Measurements from ENCODE around the gene OR13J1. TPM values are rescaled to one million over a fixed set of nuclear protein-coding genes. Genes with fewer than 3 reads are reported as not detected.

The OR13J1 gene
- total RNA-seq, 3 donors from 2014 or later = not detected

- H3K27me3 ChIP-seq = no peaks in the 10 kb centered on the region
- intact Hi-C loops (cut with DNase I; ENCODE audit: low total_unique reads) = no loop called here
- no peak for DNase-seq (ENCODE audit: low spot score in 2 of 2)
- no peak overlapping the region for H3K27ac ChIP-seq
- no peak overlapping the region for H3K4me3 ChIP-seq
- H3K9me3 ChIP-seq = no peaks in the 10 kb centered on the region
- no peak for TF ChIP-seq POLR2A (IDR thresholded peaks at IDR 0.05)
- TF ChIP-seq POLR2AphosphoS5 (IDR thresholded peaks at IDR 0.05) = no peak
- no peak for TF ChIP-seq CTCF (IDR thresholded peaks at IDR 0.05)
- no peaks in the 10 kb centered on the region for H3K36me3 ChIP-seq
- H3K4me1 ChIP-seq = peaks cover 0 to 10% of the 10 kb centered on the region in 2 donors
These were observed 42.7 kb downstream of the OR13J1 start for GRCh38 chr9:35827486-35827885.

- H3K27me3 ChIP-seq = no peaks in the 10 kb centered on the region
- no peak overlapping the region for H3K27ac ChIP-seq
- H3K36me3 ChIP-seq = no peaks in the 10 kb centered on the region
- DNase-seq (ENCODE audit: low spot score in 2 of 2) = no peak
- TF ChIP-seq POLR2A (IDR thresholded peaks at IDR 0.05) (no peak), POLR2AphosphoS5 (IDR thresholded peaks at IDR 0.05) (no peak), CTCF (IDR thresholded peaks at IDR 0.05) (peak; percentile 54 to 72 (median 72))
- H3K4me1 ChIP-seq = no peaks in the 10 kb centered on the region
- H3K9me3 ChIP-seq = no peaks in the 10 kb centered on the region
- no peak overlapping the region for H3K4me3 ChIP-seq
- intact Hi-C loops (cut with DNase I; ENCODE audit: low total_unique reads) = no loop called here
These were observed 44.0 kb downstream of the OR13J1 start for GRCh38 chr9:35826071-35826701.

- Histone ChIP-seq H3K27me3 (no peaks in the 10 kb centered on the region), H3K4me1 (no peaks in the 10 kb centered on the region), H3K36me3 (no peaks in the 10 kb centered on the region), H3K9me3 (no peaks in the 10 kb centered on the region), H3K27ac (no peak overlapping the region), H3K4me3 (no peak overlapping the region)
- TF ChIP-seq POLR2A (IDR thresholded peaks at IDR 0.05) (no peak), POLR2AphosphoS5 (IDR thresholded peaks at IDR 0.05) (no peak), CTCF (IDR thresholded peaks at IDR 0.05) (no peak)
- intact Hi-C loops (cut with DNase I; ENCODE audit: low total_unique reads) = no loop called here
- DNase-seq (ENCODE audit: low spot score in 2 of 2) = no peak
These were observed 47.3 kb downstream of the OR13J1 start for GRCh38 chr9:35822926-35823325.

GRCh38 chr9:35820076-35820475 lies 50.1 kb downstream of the OR13J1 start:
- intact Hi-C loops (cut with DNase I; ENCODE audit: low total_unique reads) = no loop called here
- Histone ChIP-seq H3K36me3 (no peaks in the 10 kb centered on the region), H3K27me3 (no peaks in the 10 kb centered on the region), H3K27ac (no peak overlapping the region), H3K9me3 (no peaks in the 10 kb centered on the region), H3K4me1 (no peaks in the 10 kb centered on the region), H3K4me3 (no peak overlapping the region)
- no peak for DNase-seq (ENCODE audit: low spot score in 2 of 2)
- TF ChIP-seq POLR2A (IDR thresholded peaks at IDR 0.05) = no peak
- TF ChIP-seq POLR2AphosphoS5 (IDR thresholded peaks at IDR 0.05) = no peak
- no peak for TF ChIP-seq CTCF (IDR thresholded peaks at IDR 0.05)

Other genes starting within 250 kb of the OR13J1 start
- gene SIT1, start 219.5 kb downstream of the OR13J1 start, total RNA-seq = 1 to 10 TPM; 1.2 to 3.2 (median 1.3) TPM
- 1,000 to 10,000 TPM; 1,664 to 2,064 (median 2,058) TPM for gene RMRP, start 212.4 kb downstream of the OR13J1 start, total RNA-seq
- gene CCDC107, start 212.1 kb downstream of the OR13J1 start, total RNA-seq = 100 to 1,000 TPM in 1 of 3 donors, 10 to 100 TPM in 2; 18.3 to 102 (median 35.4) TPM
- 1 to 10 TPM in 1 of 3 donors, under 1 TPM in 2; 0.59 to 1.6 (median 0.80) TPM for gene ARHGEF39, start 205.2 kb downstream of the OR13J1 start, total RNA-seq
- 1 to 10 TPM in 1 of 3 donors, under 1 TPM in 1, not detected in 1; 0.16 to 5.0 TPM for gene CA9, start 196.5 kb downstream of the OR13J1 start, total RNA-seq
- 100 to 1,000 TPM; 143 to 402 (median 258) TPM for gene TPM2, start 180.5 kb downstream of the OR13J1 start, total RNA-seq
- gene TLN1, start 138.2 kb downstream of the OR13J1 start, total RNA-seq = 100 to 1,000 TPM; 163 to 497 (median 215) TPM
- 10 to 100 TPM; 46.4 to 49.9 (median 47.2) TPM for gene CREB3, start 137.7 kb downstream of the OR13J1 start, total RNA-seq
- gene GBA2, start 121.2 kb downstream of the OR13J1 start, total RNA-seq = 10 to 100 TPM; 44.5 to 63.8 (median 57.0) TPM
- gene RGP1, start 121.1 kb downstream of the OR13J1 start, total RNA-seq = 10 to 100 TPM; 16.7 to 20.1 (median 17.4) TPM
- not detected for gene MSMP, start 116.1 kb downstream of the OR13J1 start, total RNA-seq
- 10 to 100 TPM; 10.2 to 34.2 (median 14.7) TPM for gene NPR2, start 78.8 kb downstream of the OR13J1 start, total RNA-seq
- gene SPAG8, start 58.1 kb downstream of the OR13J1 start, total RNA-seq = 1 to 10 TPM; 1.1 to 2.2 (median 1.3) TPM
- gene HINT2, start 55.4 kb downstream of the OR13J1 start, total RNA-seq = 10 to 100 TPM; 25.0 to 55.7 (median 32.1) TPM
- under 1 TPM in 1 of 3 donors, not detected in 2; 0.15 TPM for gene FAM221B, start 41.7 kb downstream of the OR13J1 start, total RNA-seq
- 1 to 10 TPM; 4.9 to 7.9 (median 6.7) TPM for gene TMEM8B, start 41.2 kb downstream of the OR13J1 start, total RNA-seq
- gene HRCT1, start 35.8 kb upstream of the OR13J1 start, total RNA-seq = 10 to 100 TPM in 2 of 3 donors, 1 to 10 TPM in 1; 3.4 to 16.0 (median 12.8) TPM
- 10 to 100 TPM in 1 of 3 donors, 1 to 10 TPM in 2; 4.8 to 13.4 (median 8.6) TPM for gene SPAAR, start 39.1 kb upstream of the OR13J1 start, total RNA-seq
- gene OR2S2, start 87.8 kb upstream of the OR13J1 start, total RNA-seq = not detected
- gene RECK, start 166.5 kb upstream of the OR13J1 start, total RNA-seq = 10 to 100 TPM; 12.7 to 25.6 (median 17.7) TPM

All from breast epithelium (tissue), 4 donors.